H9 (cell line): Measurements from ENCODE around the gene GCNT3. TPM values are rescaled to one million over a fixed set of nuclear protein-coding genes. Genes with fewer than 3 reads are reported as not detected.

Experiments used
- DNase-seq: peaks from one replicate; pipeline ENCODE4 v3.0.0-alpha.2; 2017
- H2AFZ ChIP-seq: one replicate; pipeline ENCODE4 v1.6.1; 2013; ENCODE audit warnings: mild to moderate bottlenecking, low read length, control low read depth, moderate library complexity
- H2AK5ac ChIP-seq: 2 replicates; pipeline ENCODE4 v1.6.1; 2013; ENCODE audit warnings: low read length, control low read depth, mixed read lengths; ENCODE audit not compliant: insufficient read length
- H2BK120ac ChIP-seq: one replicate; pipeline ENCODE4 v1.6.1; 2013; ENCODE audit warnings: low read depth, mild to moderate bottlenecking, low read length, control low read depth, inconsistent platforms; ENCODE audit not compliant: poor library complexity, severe bottlenecking
- H2BK12ac ChIP-seq: 2 replicates; pipeline ENCODE4 v1.6.1; 2013; ENCODE audit warnings: low read length, control low read depth, mixed read lengths, low read depth; ENCODE audit not compliant: insufficient read length
- H2BK15ac ChIP-seq: 2 replicates; pipeline ENCODE4 v1.6.1; 2013; ENCODE audit warnings: low read depth, low read length, control low read depth
- H2BK20ac ChIP-seq: one replicate; pipeline ENCODE4 v1.6.1; 2013; ENCODE audit warnings: low read depth, mild to moderate bottlenecking, low read length, control low read depth, inconsistent platforms; ENCODE audit not compliant: poor library complexity, severe bottlenecking
- H2BK5ac ChIP-seq: 2 replicates; pipeline ENCODE4 v1.6.1; 2013; ENCODE audit warnings: low read length, control low read depth, mixed read lengths; ENCODE audit not compliant: insufficient read length
- H3K14ac ChIP-seq: 2 replicates; pipeline ENCODE4 v1.6.1; 2013; ENCODE audit warnings: low read length, control low read depth; ENCODE audit not compliant: insufficient read depth
- H3K18ac ChIP-seq: 2 replicates; pipeline ENCODE4 v1.6.1; 2013; ENCODE audit warnings: low read depth, mild to moderate bottlenecking, mixed read lengths, low read length, control low read depth; ENCODE audit not compliant: insufficient read length
- H3K23ac ChIP-seq: 2 replicates; pipeline ENCODE4 v1.6.1; 2013; ENCODE audit warnings: low read length, control low read depth, mixed read lengths, low read depth; ENCODE audit not compliant: insufficient read length
- H3K23me2 ChIP-seq: 2 replicates; pipeline ENCODE4 v1.6.1; 2013; ENCODE audit warnings: low read depth, mild to moderate bottlenecking, mixed read lengths, low read length, control low read depth; ENCODE audit not compliant: insufficient read length, poor library complexity, severe bottlenecking
- H3K27ac ChIP-seq: 2 replicates; pipeline ENCODE4 v1.5.1; 2013; ENCODE audit warnings: low read length, control low read depth, mixed read lengths, low read depth; ENCODE audit not compliant: insufficient read length
- H3K27me3 ChIP-seq: 2 replicates; pipeline ENCODE4 v1.6.1; 2013; ENCODE audit warnings: low read length, control low read depth, inconsistent platforms; ENCODE audit not compliant: insufficient read depth
- H3K4ac ChIP-seq: 2 replicates; pipeline ENCODE4 v1.6.1; 2013; ENCODE audit warnings: low read depth, mild to moderate bottlenecking, control low read depth, inconsistent platforms, low read length, moderate library complexity
- H3K4me1 ChIP-seq: 2 replicates; pipeline ENCODE4 v1.6.1; 2013; ENCODE audit warnings: low read length, control low read depth, inconsistent platforms; ENCODE audit not compliant: insufficient read depth
- H3K4me2 ChIP-seq: 2 replicates; pipeline ENCODE4 v1.6.1; 2013; ENCODE audit warnings: low read length, control low read depth, mixed read lengths; ENCODE audit not compliant: insufficient read length, insufficient read depth
- H3K56ac ChIP-seq: 2 replicates; pipeline ENCODE4 v1.6.1; 2013; ENCODE audit warnings: low read depth, mild to moderate bottlenecking, mixed read lengths, low read length, control low read depth; ENCODE audit not compliant: insufficient read length
- H3K79me1 ChIP-seq: 2 replicates; pipeline ENCODE4 v1.6.1; 2013; ENCODE audit warnings: low read depth, mild to moderate bottlenecking, moderate library complexity, low read length, control low read depth, inconsistent platforms; ENCODE audit not compliant: insufficient read depth, poor library complexity, severe bottlenecking
- H3K79me2 ChIP-seq: 2 replicates; pipeline ENCODE4 v1.6.1; 2013; ENCODE audit warnings: low read length, control low read depth, inconsistent platforms; ENCODE audit not compliant: insufficient read depth
- H3K9ac ChIP-seq: 2 replicates; pipeline ENCODE4 v1.6.1; 2013; ENCODE audit warnings: low read length, control low read depth, mixed read lengths; ENCODE audit not compliant: insufficient read length; ENCODE audit errors: extremely low read depth
- H3K9me3 ChIP-seq: one replicate; pipeline ENCODE4 v1.6.1; 2013; ENCODE audit warnings: low read depth, low read length, inconsistent platforms; ENCODE audit not compliant: control insufficient read depth
- H3T11ph ChIP-seq: one replicate; pipeline ENCODE4 v1.6.1; 2013; ENCODE audit warnings: mild to moderate bottlenecking, low read length, control low read depth, inconsistent platforms
- H4K20me1 ChIP-seq: one replicate; pipeline ENCODE4 v1.6.1; 2013; ENCODE audit not compliant: control insufficient read depth, insufficient read length, insufficient read depth
- H4K5ac ChIP-seq: 2 replicates; pipeline ENCODE4 v1.6.1; 2013; ENCODE audit warnings: low read depth, mild to moderate bottlenecking, mixed read lengths, low read length, control low read depth; ENCODE audit not compliant: insufficient read length
- H4K8ac ChIP-seq: replicated peaks from 2 replicates; pipeline ENCODE4 v1.6.1; 2013; ENCODE audit warnings: low read length, control low read depth, mixed read lengths, low read depth; ENCODE audit not compliant: insufficient read length
- H4K91ac ChIP-seq: 2 replicates; pipeline ENCODE4 v1.6.1; 2013; ENCODE audit warnings: low read depth, mild to moderate bottlenecking, moderate library complexity, mixed read lengths, low read length, control low read depth; ENCODE audit not compliant: insufficient read length
- H3K27ac Mint-ChIP-seq, 3 experiments: 2 replicates in 2 of 3; 3 replicates in 1 of 3; pipeline ENCODE4 v1.8.0; 2020 to 2021; ENCODE audit warnings: mixed read lengths in 3 of 3, mild to moderate bottlenecking in 1 of 3, moderate library complexity in 1 of 3
- H3K27me3 Mint-ChIP-seq: 2 replicates; pipeline ENCODE4 v1.8.0; 2021; ENCODE audit warnings: low read depth, mild to moderate bottlenecking, moderate library complexity, mixed read lengths
- H3K36me3 Mint-ChIP-seq, 3 experiments: 2 replicates in 2 of 3; 3 replicates in 1 of 3; pipeline ENCODE4 v1.8.0; 2020 to 2021; ENCODE audit warnings: low read depth in 3 of 3, mixed read lengths in 3 of 3; ENCODE audit not compliant: insufficient read depth in 1 of 3
- H3K4me1 Mint-ChIP-seq, 2 experiments: 2 replicates each; pipeline ENCODE4 v1.8.0; 2020; ENCODE audit warnings: mixed read lengths in 2 of 2
- H3K4me3 Mint-ChIP-seq, 2 experiments: 2 replicates in 1 of 2; 3 replicates in 1 of 2; pipeline ENCODE4 v1.8.0; 2020 to 2021; ENCODE audit warnings: mild to moderate bottlenecking in 2 of 2, mixed read lengths in 2 of 2, moderate library complexity in 1 of 2
- H3K9me3 Mint-ChIP-seq, 2 experiments: 2 replicates in 1 of 2; 3 replicates in 1 of 2; pipeline ENCODE4 v1.8.0; 2020; ENCODE audit warnings: mild to moderate bottlenecking in 2 of 2, mixed read lengths in 2 of 2, moderate library complexity in 1 of 2
- WGBS: extraction: QIAGEN DNeasy Blood & Tissue Kit; methylation state at CpG from one replicate; pipeline ENCODE4 v1.1.7; 2013; ENCODE audit warnings: missing lambda C conversion rate, low lambda C conversion rate, mixed read lengths; ENCODE audit not compliant: insufficient read length; ENCODE audit errors: extremely low coverage; 5-methylcytosine and 5-hydroxymethylcytosine counted together
- total RNA-seq: library from RNA; stranded (reverse); gene quantifications from 2 replicates; pipeline ENCODE4 v1.2.1, GENCODE V29; 2021
- TF ChIP-seq, protein P1 (sequence below): fragments of 200-600 bp; sonication (generic); conservative IDR thresholded peaks from 3 replicates; pipeline ENCODE4 v1.8.0; 2021; ENCODE audit warnings: antibody characterized with exemption, mild to moderate bottlenecking

The GCNT3 gene
- total RNA-seq, 1 experiment from 2014 or later, result not detected

- Histone ChIP-seq H3K4me1 (no peaks in the 10 kb centered on the region), H2AK5ac (no peak overlapping the region), H4K20me1 (no peaks in the 10 kb centered on the region), H2BK120ac (no peak overlapping the region), H4K5ac (no peak overlapping the region), H3K18ac (no peak overlapping the region), H3K79me1 (no peaks in the 10 kb centered on the region), H2AFZ (no peak overlapping the region), H3K56ac (no peak overlapping the region), H4K8ac (no peak overlapping the region), H2BK12ac (no peak overlapping the region), H3K27ac (no peak overlapping the region), H2BK5ac (no peak overlapping the region), H3T11ph (no peak overlapping the region), H3K9me3 (no peaks in the 10 kb centered on the region), H3K23me2 (no peaks in the 10 kb centered on the region), H3K9ac (no peak overlapping the region), H2BK15ac (no peak overlapping the region), H3K4me2 (no peak overlapping the region), H3K4ac (no peak overlapping the region), H4K91ac (no peak overlapping the region), H3K23ac (no peak overlapping the region), H3K79me2 (no peaks in the 10 kb centered on the region), H3K14ac (no peak overlapping the region), H3K27me3 (no peaks in the 10 kb centered on the region), H2BK20ac (no peak overlapping the region)
- Mint-ChIP-seq H3K27ac (no peak overlapping the region), H3K27me3 (no peaks in the 10 kb centered on the region; the same call in 1 of the 2 replicates), H3K9me3 (peaks cover 3 to 8% of the 10 kb centered on the region in 2 experiments; a peak in 3 of 5 replicates), H3K4me3 (no peak overlapping the region), H3K36me3 (0 out of 7 replicates have a peak, but pooled peaks cover 0 to 3% (median 0%) of the 10 kb centered on the region in 3 experiments), H3K4me1 (peaks cover 4 to 6% of the 10 kb centered on the region in 2 experiments)
- TF ChIP-seq, protein P1, sequence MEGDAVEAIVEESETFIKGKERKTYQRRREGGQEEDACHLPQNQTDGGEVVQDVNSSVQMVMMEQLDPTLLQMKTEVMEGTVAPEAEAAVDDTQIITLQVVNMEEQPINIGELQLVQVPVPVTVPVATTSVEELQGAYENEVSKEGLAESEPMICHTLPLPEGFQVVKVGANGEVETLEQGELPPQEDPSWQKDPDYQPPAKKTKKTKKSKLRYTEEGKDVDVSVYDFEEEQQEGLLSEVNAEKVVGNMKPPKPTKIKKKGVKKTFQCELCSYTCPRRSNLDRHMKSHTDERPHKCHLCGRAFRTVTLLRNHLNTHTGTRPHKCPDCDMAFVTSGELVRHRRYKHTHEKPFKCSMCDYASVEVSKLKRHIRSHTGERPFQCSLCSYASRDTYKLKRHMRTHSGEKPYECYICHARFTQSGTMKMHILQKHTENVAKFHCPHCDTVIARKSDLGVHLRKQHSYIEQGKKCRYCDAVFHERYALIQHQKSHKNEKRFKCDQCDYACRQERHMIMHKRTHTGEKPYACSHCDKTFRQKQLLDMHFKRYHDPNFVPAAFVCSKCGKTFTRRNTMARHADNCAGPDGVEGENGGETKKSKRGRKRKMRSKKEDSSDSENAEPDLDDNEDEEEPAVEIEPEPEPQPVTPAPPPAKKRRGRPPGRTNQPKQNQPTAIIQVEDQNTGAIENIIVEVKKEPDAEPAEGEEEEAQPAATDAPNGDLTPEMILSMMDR, result no peak
- DNase-seq, result no peak
- WGBS, result no CpG with 5 or more reads among the region's 7 CpGs
Observed at GRCh38 chr15:59595434-59595915, 16.1 kb upstream of the GCNT3 start.
